ENCODE results near the gene TACR1.

TACR1 gene

DNA sequence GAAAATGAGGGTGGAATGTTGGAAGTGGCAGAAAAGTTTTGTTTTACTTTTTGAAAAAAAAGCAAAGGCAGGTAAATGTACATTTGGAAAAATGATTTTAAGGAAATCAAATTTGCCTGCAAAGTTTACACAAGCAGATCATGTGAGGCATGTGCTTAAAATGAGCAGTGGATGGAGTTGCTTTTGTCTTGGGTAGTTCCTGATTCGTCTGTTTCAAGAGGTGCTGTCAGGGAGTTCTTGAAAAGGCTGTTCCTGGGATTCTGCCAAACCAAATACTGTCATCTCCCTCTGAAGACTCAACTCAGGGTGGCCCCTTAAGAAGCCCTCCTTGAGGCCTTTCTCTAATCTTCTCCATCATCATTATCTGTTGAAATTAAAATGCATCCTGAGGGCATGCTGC is 59.0 kb downstream of the TACR1 start:
- H3K27ac ChIP-seq: no peak overlapping the region
- TF ChIP-seq, protein P1, sequence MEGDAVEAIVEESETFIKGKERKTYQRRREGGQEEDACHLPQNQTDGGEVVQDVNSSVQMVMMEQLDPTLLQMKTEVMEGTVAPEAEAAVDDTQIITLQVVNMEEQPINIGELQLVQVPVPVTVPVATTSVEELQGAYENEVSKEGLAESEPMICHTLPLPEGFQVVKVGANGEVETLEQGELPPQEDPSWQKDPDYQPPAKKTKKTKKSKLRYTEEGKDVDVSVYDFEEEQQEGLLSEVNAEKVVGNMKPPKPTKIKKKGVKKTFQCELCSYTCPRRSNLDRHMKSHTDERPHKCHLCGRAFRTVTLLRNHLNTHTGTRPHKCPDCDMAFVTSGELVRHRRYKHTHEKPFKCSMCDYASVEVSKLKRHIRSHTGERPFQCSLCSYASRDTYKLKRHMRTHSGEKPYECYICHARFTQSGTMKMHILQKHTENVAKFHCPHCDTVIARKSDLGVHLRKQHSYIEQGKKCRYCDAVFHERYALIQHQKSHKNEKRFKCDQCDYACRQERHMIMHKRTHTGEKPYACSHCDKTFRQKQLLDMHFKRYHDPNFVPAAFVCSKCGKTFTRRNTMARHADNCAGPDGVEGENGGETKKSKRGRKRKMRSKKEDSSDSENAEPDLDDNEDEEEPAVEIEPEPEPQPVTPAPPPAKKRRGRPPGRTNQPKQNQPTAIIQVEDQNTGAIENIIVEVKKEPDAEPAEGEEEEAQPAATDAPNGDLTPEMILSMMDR (conservative IDR thresholded peaks at IDR 0.05): no peak

DNA sequence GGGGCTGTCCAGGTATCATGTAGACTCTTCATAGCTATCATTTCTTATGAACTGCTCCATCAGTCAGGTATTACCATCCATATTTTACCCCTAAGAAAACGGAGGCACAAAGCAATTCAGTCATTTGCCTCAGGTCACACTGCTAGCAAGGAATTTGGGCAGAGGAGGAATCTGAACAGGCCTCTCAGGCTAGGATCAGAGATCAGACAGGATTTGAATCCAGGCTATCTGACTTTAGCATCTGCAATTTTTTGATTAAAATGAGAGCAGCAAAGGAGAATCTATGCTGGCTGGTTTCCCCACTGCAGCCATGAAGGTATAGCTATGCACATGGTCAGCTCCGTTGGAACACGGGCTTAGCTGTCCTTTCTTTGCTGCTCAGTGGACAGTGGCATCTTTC is 60.1 kb downstream of the TACR1 start:
- TF ChIP-seq, protein P1 (conservative IDR thresholded peaks at IDR 0.05): no peak
- no peak overlapping the region for H3K27ac ChIP-seq

DNA sequence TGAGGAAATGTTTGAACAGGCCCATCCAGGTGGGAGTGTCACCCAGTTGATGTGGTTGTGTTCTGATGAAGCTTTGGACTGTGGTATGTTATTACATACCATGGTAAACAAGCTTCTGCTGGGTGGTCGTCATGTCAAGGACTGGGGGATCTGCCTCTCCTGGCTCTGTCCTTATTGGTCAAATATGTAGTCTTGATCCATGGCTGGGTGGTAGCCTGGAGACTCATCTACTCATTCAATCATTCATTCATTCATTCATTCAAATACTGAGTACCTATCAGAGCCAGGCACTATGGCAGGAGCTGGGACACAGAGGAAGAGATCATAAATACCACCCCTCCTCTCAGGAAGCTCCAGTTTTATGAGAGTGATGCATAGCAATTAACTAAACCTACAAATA is 60.8 kb downstream of the TACR1 start:
- no peak overlapping the region for H3K27ac ChIP-seq
- TF ChIP-seq, protein P1 (conservative IDR thresholded peaks at IDR 0.05): no peak

DNA sequence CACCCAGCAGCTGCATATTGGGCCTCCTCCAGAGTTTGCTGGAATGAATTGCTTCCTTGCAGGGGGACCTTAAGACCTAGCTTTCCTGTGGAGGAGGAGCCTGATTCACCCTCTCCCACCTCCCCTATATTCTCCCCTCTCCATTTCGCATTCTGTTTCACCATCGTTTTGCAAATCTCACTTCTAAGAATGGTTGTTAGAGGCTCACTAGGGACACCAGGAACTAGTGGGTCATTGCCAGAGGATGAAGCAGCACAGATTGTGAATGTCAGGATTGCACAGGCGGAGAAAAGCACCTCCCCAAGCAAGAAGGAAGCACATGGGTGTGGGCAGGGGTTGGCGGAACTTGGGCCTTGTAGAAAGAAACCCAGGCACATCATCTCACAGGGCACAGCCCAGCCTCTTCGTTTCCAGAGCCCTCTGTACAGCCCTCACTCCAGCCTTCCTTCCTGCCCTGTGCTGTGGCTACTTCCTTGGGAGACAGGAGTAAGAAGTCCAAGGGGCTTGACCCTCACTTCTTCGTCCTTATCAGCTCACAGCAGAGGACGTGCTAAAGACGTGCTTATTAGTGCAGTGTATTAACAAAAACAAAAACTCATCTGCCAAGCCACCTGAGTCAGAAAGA is 63.4 kb downstream of the TACR1 start:
- TF ChIP-seq, protein P1 (conservative IDR thresholded peaks at IDR 0.05): no peak
- H3K27ac ChIP-seq: no peak overlapping the region

DNA sequence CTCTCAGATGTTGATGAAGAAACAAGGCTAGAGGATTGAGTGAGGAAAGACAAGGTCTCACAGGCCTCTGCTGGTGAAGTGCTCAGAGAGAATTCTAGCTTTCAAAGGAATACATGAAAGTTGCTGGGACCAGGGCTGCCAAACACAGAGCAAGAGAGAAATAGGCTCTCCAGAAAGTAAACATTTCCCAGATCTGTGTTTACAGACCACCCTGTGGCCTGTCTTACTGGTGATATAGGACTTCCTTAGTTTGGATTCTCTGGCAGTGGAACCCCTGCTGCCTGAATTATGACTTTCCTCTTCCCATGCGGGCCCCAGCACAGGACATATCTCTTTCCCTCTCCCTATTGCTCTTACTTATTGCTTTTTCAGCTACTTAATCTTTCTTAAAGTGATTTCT is 64.5 kb downstream of the TACR1 start:
- TF ChIP-seq, protein P1 (conservative IDR thresholded peaks at IDR 0.05): no peak
- no peak overlapping the region for H3K27ac ChIP-seq

DNA sequence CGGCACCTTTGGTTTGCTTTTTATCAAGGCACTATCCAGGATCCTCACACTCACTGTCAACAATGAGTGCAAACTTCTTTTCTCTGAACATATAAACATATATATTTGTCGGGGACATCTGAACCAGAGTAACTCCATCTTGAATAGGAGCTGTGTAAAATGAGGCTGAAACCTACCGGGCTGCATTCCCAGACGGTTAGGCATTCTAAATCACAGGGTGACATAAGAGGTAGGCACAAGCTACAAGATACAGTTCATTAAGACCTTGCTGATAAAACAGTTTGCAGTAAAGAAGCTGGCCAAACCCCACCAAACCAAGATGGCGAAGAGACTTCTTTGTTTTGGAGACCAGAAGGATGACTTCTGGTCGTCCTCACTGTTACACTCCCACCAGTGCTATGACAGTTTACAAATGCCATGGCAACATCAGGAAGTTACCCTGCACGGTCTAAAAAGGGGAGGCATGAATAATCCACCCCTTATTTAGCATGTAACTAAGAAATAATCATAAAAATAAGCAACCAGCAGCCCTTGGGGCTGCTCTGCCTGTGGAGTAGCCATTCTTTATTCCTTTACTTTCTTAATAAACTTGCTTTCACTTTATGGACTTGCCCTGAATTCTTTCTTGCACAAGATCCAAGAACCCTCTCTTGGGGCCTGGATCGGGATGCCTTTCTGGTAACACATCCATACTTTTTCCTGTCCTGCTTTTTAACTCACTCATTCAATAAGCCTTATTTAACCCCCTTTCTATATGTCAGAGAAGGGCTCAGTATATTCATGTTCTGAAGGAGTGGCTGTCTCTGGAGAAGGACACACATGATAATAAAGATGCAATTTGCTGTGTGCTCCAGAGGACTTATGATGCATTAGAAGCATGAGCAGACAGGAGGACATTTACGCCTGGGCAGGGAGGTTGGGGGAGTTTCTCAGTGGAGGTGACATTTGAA is 65.4 kb downstream of the TACR1 start:
- no peak overlapping the region for H3K27ac ChIP-seq
- TF ChIP-seq, protein P1 (conservative IDR thresholded peaks at IDR 0.05): no peak

DNA sequence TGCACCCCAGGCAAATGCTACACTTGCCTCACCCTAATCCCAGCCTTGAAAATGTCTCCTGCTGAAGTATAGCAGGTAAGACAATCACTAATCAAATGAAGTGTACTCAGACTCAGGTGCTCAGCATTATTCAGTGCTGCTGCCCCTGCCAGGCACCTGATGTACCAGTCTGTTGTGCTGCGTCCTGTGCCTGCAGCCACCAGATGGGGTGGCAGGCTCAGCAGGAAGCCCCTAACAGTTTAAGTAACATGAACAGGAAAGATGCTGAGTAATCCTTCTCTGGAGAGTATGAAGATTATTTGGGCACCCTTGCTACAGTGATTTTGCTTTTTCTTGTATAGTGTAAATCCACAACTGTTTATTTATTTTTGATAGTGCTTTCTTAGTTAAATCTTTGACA is 69.1 kb downstream of the TACR1 start:
- no peak overlapping the region for H3K27ac ChIP-seq
- TF ChIP-seq, protein P1 (conservative IDR thresholded peaks at IDR 0.05): peak; percentile 50
